ENCODE data around the gene GPA33. TPM values are rescaled to one million over a fixed set of nuclear protein-coding genes. Genes with fewer than 3 reads are reported as not detected.

Gene GPA33
- total and polyA plus RNA-seq, 3 donors from 2014 or later, result 0.62 to 1.1 (median 0.63) TPM

DNA sequence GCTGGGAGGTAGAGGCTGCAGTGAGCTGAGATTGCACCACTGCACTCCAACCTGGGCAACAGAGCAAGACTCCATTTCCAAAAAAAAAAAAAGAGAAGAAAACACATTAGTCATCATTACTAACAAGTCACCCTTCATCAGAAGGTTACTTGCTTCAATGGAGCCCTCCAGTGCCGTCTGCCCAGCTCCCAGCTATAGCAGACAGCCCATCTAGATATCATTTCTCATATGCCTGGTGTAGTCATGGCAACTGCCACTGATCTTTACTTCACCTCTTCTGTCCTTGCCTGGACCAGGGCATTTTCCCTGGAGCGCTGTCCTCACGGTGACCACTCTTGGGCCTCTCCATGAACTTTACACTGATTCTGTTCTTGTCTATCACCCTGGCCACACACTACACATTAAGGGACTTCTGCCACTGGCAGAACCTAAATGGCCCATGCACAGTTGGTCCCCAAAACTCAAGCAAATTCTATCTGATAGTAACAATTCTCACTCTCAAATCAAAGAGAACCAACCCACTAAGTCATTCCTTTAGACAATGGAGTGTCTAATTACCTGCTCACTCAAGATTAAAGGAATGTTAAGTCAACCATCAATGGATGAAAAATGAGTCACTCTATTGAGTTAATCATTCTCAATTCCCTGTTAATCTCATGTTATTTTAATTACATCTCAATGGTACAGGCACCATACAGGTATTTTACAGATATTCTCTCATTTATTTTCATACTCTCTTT lies 12.9 kb downstream of the GPA33 start:
- 84 to 95% methylated on average over 3 of the region's 3 CpGs for whole genome bisulfite sequencing, 2 donors
- intact Hi-C loops (cut with DNase I; ENCODE audit: low total_unique reads), result no loop called here

DNA sequence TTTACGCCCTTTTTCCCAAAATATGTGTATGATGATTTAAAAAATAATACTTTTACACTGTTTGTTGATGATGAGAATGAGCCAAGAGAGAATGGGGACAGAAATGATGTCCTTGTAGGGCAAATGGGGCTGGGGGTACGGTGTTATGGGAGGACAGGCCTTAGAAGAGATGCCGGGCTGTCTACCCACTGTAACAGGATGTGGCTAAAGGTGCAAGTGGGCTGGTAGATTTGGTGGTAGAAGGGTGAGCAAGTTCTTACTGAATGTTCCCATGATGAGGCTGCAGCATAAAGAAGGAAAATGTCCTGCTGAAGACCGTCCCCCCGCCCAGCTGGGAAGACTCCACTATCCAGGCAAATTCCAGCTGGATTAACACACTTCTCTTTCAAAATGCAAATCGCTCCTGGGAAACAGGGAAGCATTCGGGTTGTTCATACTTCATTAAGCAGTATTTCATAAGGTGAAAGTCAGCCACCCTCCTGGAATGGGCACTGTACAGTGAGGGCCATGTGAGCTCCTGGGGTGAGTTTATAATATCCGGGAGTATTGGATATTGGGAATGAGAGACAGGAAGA lies 14.0 kb downstream of the GPA33 start:
- no peak for TF ChIP-seq POLR2A (IDR thresholded peaks at IDR 0.05)
- TF ChIP-seq, protein P1, sequence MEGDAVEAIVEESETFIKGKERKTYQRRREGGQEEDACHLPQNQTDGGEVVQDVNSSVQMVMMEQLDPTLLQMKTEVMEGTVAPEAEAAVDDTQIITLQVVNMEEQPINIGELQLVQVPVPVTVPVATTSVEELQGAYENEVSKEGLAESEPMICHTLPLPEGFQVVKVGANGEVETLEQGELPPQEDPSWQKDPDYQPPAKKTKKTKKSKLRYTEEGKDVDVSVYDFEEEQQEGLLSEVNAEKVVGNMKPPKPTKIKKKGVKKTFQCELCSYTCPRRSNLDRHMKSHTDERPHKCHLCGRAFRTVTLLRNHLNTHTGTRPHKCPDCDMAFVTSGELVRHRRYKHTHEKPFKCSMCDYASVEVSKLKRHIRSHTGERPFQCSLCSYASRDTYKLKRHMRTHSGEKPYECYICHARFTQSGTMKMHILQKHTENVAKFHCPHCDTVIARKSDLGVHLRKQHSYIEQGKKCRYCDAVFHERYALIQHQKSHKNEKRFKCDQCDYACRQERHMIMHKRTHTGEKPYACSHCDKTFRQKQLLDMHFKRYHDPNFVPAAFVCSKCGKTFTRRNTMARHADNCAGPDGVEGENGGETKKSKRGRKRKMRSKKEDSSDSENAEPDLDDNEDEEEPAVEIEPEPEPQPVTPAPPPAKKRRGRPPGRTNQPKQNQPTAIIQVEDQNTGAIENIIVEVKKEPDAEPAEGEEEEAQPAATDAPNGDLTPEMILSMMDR (IDR thresholded peaks at IDR 0.05), result no peak
- Histone ChIP-seq H3K27me3 (no peaks in the 10 kb centered on the region), H3K36me3 (ENCODE audit: low read depth, missing control alignments) (no peaks in the 10 kb centered on the region), H3K4me1 (no peaks in the 10 kb centered on the region), H3K27ac (no peak overlapping the region), H3K9me3 (no peaks in the 10 kb centered on the region), H3K4me3 (no peak overlapping the region)
- DNase-seq, result no peak
- WGBS, 2 donors, result 82 to 84% methylated on average over 8 of the region's 8 CpGs
- intact Hi-C loops (cut with DNase I; ENCODE audit: low total_unique reads), result no loop called here

More for the DNA sequence above, 12.9 kb downstream of the GPA33 start:
- Histone ChIP-seq H3K27me3 (no peaks in the 10 kb centered on the region), H3K9me3 (no peaks in the 10 kb centered on the region), H3K4me3 (no peak overlapping the region), H3K27ac (no peak overlapping the region), H3K4me1 (no peaks in the 10 kb centered on the region), H3K36me3 (ENCODE audit: low read depth, missing control alignments) (no peaks in the 10 kb centered on the region)
- no peak for DNase-seq
- TF ChIP-seq, protein P1 (IDR thresholded peaks at IDR 0.05), result no peak

DNA sequence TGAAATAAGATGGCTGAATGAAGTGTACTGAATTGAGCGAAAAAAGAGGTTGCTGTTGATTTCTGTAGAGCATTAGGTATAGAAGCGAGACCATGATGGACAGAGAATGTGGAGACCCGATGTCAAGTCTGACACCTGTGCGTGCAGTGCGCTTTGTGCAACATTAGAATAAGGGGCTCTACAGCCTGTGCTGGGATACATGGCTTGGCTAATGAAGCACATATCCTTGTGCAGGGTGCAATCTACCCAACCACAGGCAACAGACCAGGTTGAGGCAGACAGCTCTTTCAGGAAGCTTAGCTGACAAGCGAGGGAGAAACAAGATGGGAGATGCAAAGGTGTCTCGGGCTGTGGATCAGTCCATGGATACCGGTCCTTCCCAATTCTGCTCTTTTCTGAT lies 18.9 kb downstream of the GPA33 start:
- TF ChIP-seq, protein P1 (IDR thresholded peaks at IDR 0.05), result no peak
- no peak for TF ChIP-seq POLR2A (IDR thresholded peaks at IDR 0.05)
- Histone ChIP-seq H3K27ac (no peak overlapping the region), H3K9me3 (no peaks in the 10 kb centered on the region), H3K4me1 (no peaks in the 10 kb centered on the region), H3K36me3 (ENCODE audit: low read depth, missing control alignments) (no peaks in the 10 kb centered on the region), H3K27me3 (no peaks in the 10 kb centered on the region), H3K4me3 (no peak overlapping the region)
- DNase-seq, result no peak
- intact Hi-C loops (cut with DNase I; ENCODE audit: low total_unique reads), result no loop called here
- WGBS, 2 donors, result 86 to 98% methylated on average over 8 of the region's 8 CpGs

DNA sequence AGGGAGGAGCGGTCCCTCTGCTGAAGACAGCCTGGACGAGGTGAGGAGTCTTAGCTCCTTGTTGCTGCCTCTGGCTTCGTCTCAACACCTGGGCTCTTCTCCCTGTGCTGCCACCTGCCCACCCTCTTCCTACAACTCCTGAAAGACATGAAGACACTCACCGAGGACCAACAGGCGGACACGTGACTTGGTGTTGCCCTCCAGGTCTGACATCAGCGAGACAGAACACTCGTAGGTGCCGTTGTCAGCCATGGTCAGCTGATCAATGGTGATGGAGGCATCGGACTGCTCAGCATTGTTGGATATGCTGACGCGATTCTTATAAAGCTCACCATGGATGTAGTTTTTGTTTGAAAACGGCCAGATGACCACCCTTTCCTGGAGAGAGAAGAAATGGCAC lies 21.4 kb downstream of the GPA33 start:
- 90 to 95% methylated on average over 11 to 13 of the region's 13 CpGs for WGBS, 2 donors
- DNase-seq, result no peak
- intact Hi-C loops (cut with DNase I; ENCODE audit: low total_unique reads), result loop anchor here (5.0 kb wide), 1 partner anchor 469 kb away; no protein-coding TSS in a partner anchor

More for the DNA sequence above, 21.4 kb downstream of the GPA33 start:
- no peaks in the 10 kb centered on the region for H3K27me3 ChIP-seq
- no peaks in the 10 kb centered on the region for H3K4me1 ChIP-seq
- H3K36me3 ChIP-seq (ENCODE audit: low read depth, missing control alignments), result no peaks in the 10 kb centered on the region
- H3K27ac ChIP-seq, result no peak overlapping the region
- no peaks in the 10 kb centered on the region for H3K9me3 ChIP-seq
- TF ChIP-seq, protein P1 (IDR thresholded peaks at IDR 0.05), result no peak
- no peak for TF ChIP-seq POLR2A (IDR thresholded peaks at IDR 0.05)
- H3K4me3 ChIP-seq, result no peak overlapping the region

All from testis (tissue), 3 donors.